Endothelial cell of umbilical vein (primary cell): ENCODE measurements around the gene TMPRSS4. TPM values are rescaled to one million over a fixed set of nuclear protein-coding genes. Genes with fewer than 3 reads are reported as not detected.

Experiments
- BruUV-seq: library from RNA; stranded (reverse); fragments of 400-500 nt; replicated peaks from 2 replicates; lab custom pipeline; 2021; lab: Mats Ljungman, UMichigan
- CTCF ChIA-PET: fragments of 300-600, 350-600 bp; sonication (Branson Sonifier 250); formaldehyde crosslinking; loops from one replicate; lab custom pipeline; 2021; ENCODE audit warnings: antibody characterized with exemption, inconsistent platforms; lab: Charles Lee
- POLR2A ChIA-PET: fragments of 300-600, 350-600 bp; sonication (Branson Sonifier 250); formaldehyde crosslinking; loops from one replicate; lab custom pipeline; 2021; ENCODE audit warnings: antibody characterized with exemption, inconsistent platforms; lab: Charles Lee
- DNase-seq: peaks from one replicate; pipeline ENCODE4 v3.0.0-alpha.2; 2011; ENCODE audit warnings: low read depth, low spot score
- FAIRE-seq: peaks from 2 replicates; lab custom pipeline; 2011; peaks lifted over from hg19 to GRCh38; lab: Jason Lieb, UNC
- H2AFZ ChIP-seq: 2 replicates; pipeline ENCODE4 v1.6.0; 2012; ENCODE audit warnings: low read depth, low read length, control low read depth, inconsistent platforms
- H3K27ac ChIP-seq: 2 replicates; pipeline ENCODE4 v1.5.1; 2011; ENCODE audit warnings: low read depth, mild to moderate bottlenecking, control low read depth, low read length, moderate library complexity; ENCODE audit not compliant: insufficient read depth
- H3K27me3 ChIP-seq, 2 experiments: 2 replicates each; pipeline versions ENCODE4 v1.6.0 to v1.6.1; 2011; ENCODE audit warnings: low read length in 2 of 2, mixed read lengths in 1 of 2; ENCODE audit not compliant: control insufficient read depth in 2 of 2, insufficient read depth in 2 of 2
- H3K36me3 ChIP-seq, 2 experiments: 2 replicates in 1 of 2; 3 replicates in 1 of 2; pipeline ENCODE4 v1.5.1; 2011; ENCODE audit warnings: low read length in 2 of 2, mild to moderate bottlenecking in 1 of 2, moderate library complexity in 1 of 2; ENCODE audit not compliant: control insufficient read depth in 2 of 2, insufficient read depth in 2 of 2; ENCODE audit errors: extremely low read depth in 1 of 2
- H3K4me1 ChIP-seq: 3 replicates; pipeline ENCODE4 v1.5.1; 2011; ENCODE audit warnings: mild to moderate bottlenecking, low read length; ENCODE audit not compliant: control insufficient read depth, insufficient read depth; ENCODE audit errors: extremely low read depth
- H3K4me2 ChIP-seq: 2 replicates; pipeline ENCODE4 v1.6.1; 2011; ENCODE audit warnings: low read length, control low read depth, mixed read lengths; ENCODE audit not compliant: insufficient read depth
- H3K4me3 ChIP-seq, 3 experiments: fragments of 200-600 bp in 1 of 3; sonication (generic), shearing (Covaris generic) in 1 of 3; replicated peaks in 1 of 3; 2 replicates each; pipeline ENCODE4 v1.5.1; 2011 to 2016; ENCODE audit warnings: control low read depth in 3 of 3, low read length in 3 of 3, mild to moderate bottlenecking in 2 of 3, inconsistent platforms in 1 of 3, low read depth in 1 of 3, moderate library complexity in 1 of 3; ENCODE audit not compliant: insufficient read depth in 1 of 3
- H3K79me2 ChIP-seq: 2 replicates; pipeline ENCODE4 v1.6.0; 2012; ENCODE audit warnings: low read length, inconsistent platforms; ENCODE audit not compliant: control insufficient read depth, insufficient read depth
- H3K9ac ChIP-seq: replicated peaks from 2 replicates; pipeline ENCODE3; 2011; ENCODE audit warnings: low read length, control low read depth; ENCODE audit not compliant: insufficient read depth; ENCODE audit errors: extremely low read depth
- H3K9me1 ChIP-seq: replicated peaks from 3 replicates; pipeline ENCODE4 v1.6.0; 2011; ENCODE audit warnings: mild to moderate bottlenecking, low read length; ENCODE audit not compliant: control insufficient read depth, insufficient read depth; ENCODE audit errors: extremely low read depth
- H3K9me3 ChIP-seq: replicated peaks from 2 replicates; pipeline ENCODE4 v1.5.1; 2012; ENCODE audit warnings: low read length, inconsistent platforms; ENCODE audit not compliant: control insufficient read depth, insufficient read depth
- H4K20me1 ChIP-seq: replicated peaks from 2 replicates; pipeline ENCODE3; 2011; ENCODE audit warnings: mild to moderate bottlenecking, low read length; ENCODE audit not compliant: control insufficient read depth, insufficient read depth; ENCODE audit errors: extremely low read depth
- CTCF ChIP-seq, 2 donors: IDR thresholded peaks; 1 replicate in 1 of 2; 2 replicates in 1 of 2; pipeline ENCODE4 v1.5.1; 2011; ENCODE audit warnings: low read length in 2 of 2, mild to moderate bottlenecking in 2 of 2, moderate library complexity in 2 of 2, control low read depth in 1 of 2, inconsistent platforms in 1 of 2, low read depth in 1 of 2; ENCODE audit not compliant: insufficient read depth in 1 of 2; ENCODE audit errors: extremely low read depth in 1 of 2
- EZH2 ChIP-seq: IDR thresholded peaks from 2 replicates; pipeline ENCODE4 v1.6.1; 2012; ENCODE audit warnings: borderline replicate concordance, low read depth, mild to moderate bottlenecking, moderate library complexity, low read length, inconsistent platforms; ENCODE audit not compliant: severe bottlenecking
- FOS ChIP-seq: IDR thresholded peaks from 2 replicates; pipeline ENCODE4 v1.6.1; 2011; ENCODE audit warnings: mild to moderate bottlenecking, low read length, moderate library complexity, borderline replicate concordance; ENCODE audit not compliant: insufficient read depth
- GATA2 ChIP-seq: IDR thresholded peaks from 2 replicates; pipeline ENCODE4 v1.7.0; 2011; ENCODE audit warnings: low read depth, mild to moderate bottlenecking, moderate library complexity, mixed read lengths, low read length; ENCODE audit not compliant: insufficient read length, insufficient read depth
- JUN ChIP-seq: IDR thresholded peaks from 2 replicates; pipeline ENCODE4 v1.6.1; 2011; ENCODE audit warnings: borderline replicate concordance, low read depth; ENCODE audit not compliant: insufficient read length, insufficient read depth
- MAX ChIP-seq: IDR thresholded peaks from 2 replicates; pipeline ENCODE4 v1.6.1; 2011; ENCODE audit not compliant: insufficient read depth, insufficient read length
- MYC ChIP-seq: IDR thresholded peaks from one replicate; pipeline ENCODE4 v1.6.1; 2011; ENCODE audit warnings: mild to moderate bottlenecking, low read depth, low read length
- POLR2A ChIP-seq: IDR thresholded peaks from 2 replicates; pipeline ENCODE4 v1.6.1; 2012; ENCODE audit warnings: low read depth, mild to moderate bottlenecking, control low read depth, low read length
- POLR2AphosphoS5 ChIP-seq: IDR thresholded peaks from 2 replicates; pipeline ENCODE4 v1.6.1; 2012; ENCODE audit warnings: low read depth, mild to moderate bottlenecking, control low read depth, low read length, moderate library complexity; ENCODE audit not compliant: insufficient read depth
- dilution Hi-C: fragments of 300-500 bp; cut with MboI; formaldehyde crosslinking; loops from one replicate; pipeline ENCODE4 v1.15.0; 2019; ENCODE audit warnings: low sequenced_read_pairs; ENCODE audit not compliant: extremely low pct_ligation_motif_present
- intact Hi-C: fragments of 100-400 bp; cut with micrococcal nuclease; formaldehyde crosslinking; loops from one replicate; pipeline ENCODE4 v1.10.0; 2022
- polyA plus RNA-seq, 4 experiments: library from polyadenylated mRNA; depleted of rRNA in 3 of 4; stranded (reverse) in 3 of 4; unstranded in 1 of 4; fragments of >200 nt; gene quantifications; 2 replicates each; pipeline versions ENCODE4 v1.2.1 to v1.2.3, GENCODE V29; 2011 to 2012; ENCODE audit warnings: missing spikeins in 1 of 4
- total RNA-seq: library from RNA; stranded (reverse); gene quantifications from 2 replicates; pipeline ENCODE4 v1.2.3, GENCODE V29; 2021

The TMPRSS4 gene
- total and polyA plus RNA-seq, 2 donors (not counting 3 experiments of a cell fraction or from before 2014, with no cell fraction given), result not detected

GRCh38 chr11:118135051-118135795 is 58.3 kb downstream of the TMPRSS4 start:
- intact Hi-C loops, result no loop called here
- FAIRE-seq, result no peak
- Histone ChIP-seq H2AFZ (no peak overlapping the region), H3K9me1 (no peaks in the 10 kb centered on the region), H3K36me3 (no peaks in the 10 kb centered on the region), H3K9me3 (no peaks in the 10 kb centered on the region), H3K4me3 (no peak overlapping the region), H3K9ac (no peak overlapping the region), H4K20me1 (no peaks in the 10 kb centered on the region), H3K4me2 (no peak overlapping the region), H3K4me1 (no peaks in the 10 kb centered on the region), H3K27ac (no peak overlapping the region), H3K79me2 (no peaks in the 10 kb centered on the region), H3K27me3 (peaks cover 7 to 9% of the 10 kb centered on the region in 2 experiments)
- CTCF ChIA-PET, result interaction anchor here (1.8 kb wide), 1 partner anchor 13 kb away, joined by 4 read pairs; no protein-coding TSS in a partner anchor
- TF ChIP-seq FOS, result no peak
- TF ChIP-seq POLR2AphosphoS5, result no peak
- BruUV-seq, result no TSS peak
- dilution Hi-C loops, result no loop called here
- POLR2A ChIA-PET, result no interaction called here
- DNase-seq, result no peak

- Histone ChIP-seq H3K27ac (no peak overlapping the region), H3K9me3 (no peaks in the 10 kb centered on the region), H3K4me2 (no peak overlapping the region), H3K79me2 (no peaks in the 10 kb centered on the region), H3K27me3 (peaks cover 6 to 9% of the 10 kb centered on the region in 2 experiments), H3K36me3 (no peaks in the 10 kb centered on the region), H3K9me1 (no peaks in the 10 kb centered on the region), H3K4me1 (no peaks in the 10 kb centered on the region), H4K20me1 (no peaks in the 10 kb centered on the region), H3K9ac (no peak overlapping the region), H3K4me3 (no peak overlapping the region), H2AFZ (no peak overlapping the region)
- TF ChIP-seq JUN (no peak), FOS (no peak), CTCF (IDR thresholded peaks at IDR 0.05; ENCODE audit: extremely low read depth in 1 of 2, insufficient read depth in 1 of 2, low read depth in 1 of 2, low read length in 2 of 2) (no peak), EZH2 (no peak), MYC (no peak), POLR2AphosphoS5 (no peak), POLR2A (no peak), MAX (no peak), GATA2 (no peak)
- intact Hi-C loops (no loop called here), dilution Hi-C loops (no loop called here)
- BruUV-seq, result no TSS peak
- ChIA-PET POLR2A (no interaction called here), CTCF (no interaction called here)
- DNase-seq, result no peak
- no peak for FAIRE-seq
These were observed 58.9 kb downstream of the TMPRSS4 start for GRCh38 chr11:118135796-118136165.
